Measurements from ENCODE around the gene ZNF624.

DNA sequence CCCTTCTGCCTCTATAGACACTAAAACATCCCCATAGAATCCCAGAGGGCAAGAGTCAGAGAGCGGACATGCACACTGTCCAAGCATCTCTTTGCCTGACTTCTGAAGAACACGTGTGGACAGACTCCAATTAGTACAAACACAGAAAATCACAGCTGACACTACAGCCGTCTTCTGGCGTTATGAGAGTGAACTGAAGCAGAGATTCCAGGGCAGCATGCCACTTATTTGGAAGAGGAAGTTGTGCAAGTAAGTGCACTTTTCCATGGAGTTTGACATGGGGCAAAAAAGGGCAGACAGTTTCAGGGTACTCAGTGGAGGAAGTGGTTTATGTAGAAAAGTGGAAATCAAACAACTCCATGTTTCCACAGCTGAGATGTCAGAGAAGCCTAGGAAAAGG is 67.9 kb downstream of the ZNF624 start:
- TF ChIP-seq, protein P1, sequence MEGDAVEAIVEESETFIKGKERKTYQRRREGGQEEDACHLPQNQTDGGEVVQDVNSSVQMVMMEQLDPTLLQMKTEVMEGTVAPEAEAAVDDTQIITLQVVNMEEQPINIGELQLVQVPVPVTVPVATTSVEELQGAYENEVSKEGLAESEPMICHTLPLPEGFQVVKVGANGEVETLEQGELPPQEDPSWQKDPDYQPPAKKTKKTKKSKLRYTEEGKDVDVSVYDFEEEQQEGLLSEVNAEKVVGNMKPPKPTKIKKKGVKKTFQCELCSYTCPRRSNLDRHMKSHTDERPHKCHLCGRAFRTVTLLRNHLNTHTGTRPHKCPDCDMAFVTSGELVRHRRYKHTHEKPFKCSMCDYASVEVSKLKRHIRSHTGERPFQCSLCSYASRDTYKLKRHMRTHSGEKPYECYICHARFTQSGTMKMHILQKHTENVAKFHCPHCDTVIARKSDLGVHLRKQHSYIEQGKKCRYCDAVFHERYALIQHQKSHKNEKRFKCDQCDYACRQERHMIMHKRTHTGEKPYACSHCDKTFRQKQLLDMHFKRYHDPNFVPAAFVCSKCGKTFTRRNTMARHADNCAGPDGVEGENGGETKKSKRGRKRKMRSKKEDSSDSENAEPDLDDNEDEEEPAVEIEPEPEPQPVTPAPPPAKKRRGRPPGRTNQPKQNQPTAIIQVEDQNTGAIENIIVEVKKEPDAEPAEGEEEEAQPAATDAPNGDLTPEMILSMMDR (conservative IDR thresholded peaks at IDR 0.05), result no peak
- TF ChIP-seq ZFX (IDR thresholded peaks at IDR 0.05), result no peak

All from C4-2B (cell line).